HepG2 (cell line): ENCODE measurements around the gene BIRC7. TPM values are rescaled to one million over a fixed set of nuclear protein-coding genes. Genes with fewer than 3 reads are reported as not detected.

Experiments used
- ATAC-seq: fragments of 200-7000 bp; cut with Tn5 transposase; 3 replicates; pipeline ENCODE4 v1.9.1; 2020; ENCODE audit warnings: mild to moderate bottlenecking, moderate library complexity
- BruUV-seq: library from RNA; stranded (reverse); fragments of 400-500 nt; replicated peaks from 2 replicates; lab custom pipeline; 2021; lab: Mats Ljungman, UMichigan
- CTCF ChIA-PET: fragments of 300-600 bp; formaldehyde crosslinking; extraction: SDS; loops from one replicate; lab custom pipeline; 2021; ENCODE audit warnings: low total read pairs, inconsistent platforms, low intra/inter-chr PET ratio; lab: Yijun Ruan, JAX
- POLR2A ChIA-PET: fragments of 350-600 bp; sonication (Branson Sonifier 250); formaldehyde crosslinking; loops from one replicate; lab custom pipeline; 2020; ENCODE audit warnings: antibody characterized with exemption, inconsistent platforms; lab: Yijun Ruan, JAX
- DNase-seq: peaks from one replicate; pipeline ENCODE4 v3.0.0-alpha.2; 2015; ENCODE audit warnings: low spot score
- FAIRE-seq: peaks from 3 replicates; lab custom pipeline; 2011; peaks lifted over from hg19 to GRCh38; lab: Jason Lieb, UNC
- H2AFZ ChIP-seq: one replicate; pipeline ENCODE4 v1.6.1; 2011; ENCODE audit warnings: low read length, inconsistent platforms
- H3K27ac ChIP-seq: fragments of 300-600 bp; 3 replicates; pipeline ENCODE4 v1.8.0; 2011; ENCODE audit warnings: mixed run types, mild to moderate bottlenecking, mixed read lengths, low read length, inconsistent platforms; ENCODE audit not compliant: insufficient read depth; ENCODE audit errors: extremely low read length
- H3K27me3 ChIP-seq, 2 experiments: fragments of 200-600 bp in 1 of 2; 2 replicates in 1 of 2; 3 replicates in 1 of 2; pipeline versions ENCODE4 v1.6.0 to v1.8.0; 2011; ENCODE audit warnings: low read length in 2 of 2, mild to moderate bottlenecking in 2 of 2, moderate library complexity in 2 of 2, inconsistent platforms in 1 of 2; ENCODE audit not compliant: insufficient read depth in 2 of 2, control insufficient read depth in 1 of 2
- H3K36me3 ChIP-seq, 2 experiments: fragments of 200-600 bp in 1 of 2; replicated peaks in 1 of 2; 2 replicates in 1 of 2; 3 replicates in 1 of 2; pipeline versions ENCODE4 v1.5.1 to v1.8.0; 2011; ENCODE audit warnings: low read length in 2 of 2, inconsistent platforms in 1 of 2; ENCODE audit not compliant: insufficient read depth in 2 of 2, control insufficient read depth in 1 of 2
- H3K4me1 ChIP-seq: 2 replicates; pipeline ENCODE4 v1.5.1; 2012; ENCODE audit warnings: low read length, inconsistent platforms; ENCODE audit not compliant: insufficient read depth
- H3K4me2 ChIP-seq: 2 replicates; pipeline ENCODE4 v1.6.0; 2011; ENCODE audit warnings: low read depth, low read length, inconsistent platforms
- H3K4me3 ChIP-seq, 3 experiments: fragments of 200-600 bp in 1 of 3; sonication (generic), shearing (Covaris generic) in 1 of 3; replicated peaks in 1 of 3; 2 replicates each; pipeline ENCODE4 v1.5.1; 2011 to 2016; ENCODE audit warnings: low read length in 3 of 3, inconsistent platforms in 2 of 3, low read depth in 2 of 3, mild to moderate bottlenecking in 2 of 3, control low read depth in 1 of 3, mixed read lengths in 1 of 3; ENCODE audit not compliant: insufficient read depth in 1 of 3
- H3K79me2 ChIP-seq: one replicate; pipeline ENCODE4 v1.6.1; 2011; ENCODE audit warnings: low read length, inconsistent platforms; ENCODE audit not compliant: insufficient read depth
- H3K9ac ChIP-seq: 2 replicates; pipeline ENCODE4 v1.6.0; 2011; ENCODE audit warnings: mild to moderate bottlenecking, low read depth, low read length, inconsistent platforms; ENCODE audit not compliant: insufficient read depth
- H3K9me3 ChIP-seq: 2 replicates; pipeline ENCODE4 v1.5.1; 2012; ENCODE audit warnings: mild to moderate bottlenecking, low read length
- H4K20me1 ChIP-seq: 2 replicates; pipeline ENCODE4 v1.6.0; 2011; ENCODE audit warnings: inconsistent platforms, mild to moderate bottlenecking, low read length, moderate library complexity; ENCODE audit not compliant: insufficient read depth
- E2F5 ChIP-seq: sonication (generic); formaldehyde crosslinking; conservative IDR thresholded peaks from 2 replicates; pipeline ENCODE4 v1.4.0; 2020; ENCODE audit warnings: missing genetic modification reagents
- HNF4G ChIP-seq, 2 experiments: sonication (generic) in 1 of 2; formaldehyde crosslinking in 1 of 2; IDR thresholded peaks; 2 replicates each; pipeline versions ENCODE4 v1.4.0 to v1.6.1; 2011 to 2020; ENCODE audit warnings: borderline replicate concordance in 2 of 2, low read depth in 2 of 2, mild to moderate bottlenecking in 2 of 2, low read length in 1 of 2, missing genetic modification reagents in 1 of 2, moderate library complexity in 1 of 2
- MIER2 ChIP-seq: IDR thresholded peaks from 2 replicates; pipeline ENCODE4 v1.6.1; 2016; ENCODE audit warnings: missing biosample characterization, missing genetic modification reagents
- RBAK ChIP-seq: sonication (generic); formaldehyde crosslinking; IDR thresholded peaks from 2 replicates; pipeline ENCODE4 v1.5.1; 2020; ENCODE audit warnings: mild to moderate bottlenecking, missing genetic modification reagents
- YY1 ChIP-seq: IDR thresholded peaks from 2 replicates; pipeline ENCODE4 v1.6.1; 2011; ENCODE audit warnings: low read length, low read depth, moderate library complexity, mild to moderate bottlenecking; ENCODE audit not compliant: insufficient read depth, insufficient replicate concordance
- ZBTB44 ChIP-seq: sonication (generic); formaldehyde crosslinking; IDR thresholded peaks from 2 replicates; pipeline ENCODE4 v1.4.0; 2020; ENCODE audit warnings: missing genetic modification reagents
- ZKSCAN1 ChIP-seq: fragments of 150-350 bp; IDR thresholded peaks from 2 replicates; pipeline ENCODE4 v1.6.1; 2014; ENCODE audit warnings: low read length
- ZNF720 ChIP-seq: sonication (generic); formaldehyde crosslinking; IDR thresholded peaks from 2 replicates; pipeline ENCODE4 v1.4.0; 2020; ENCODE audit warnings: missing genetic modification reagents
- ZNF781 ChIP-seq: sonication (generic); formaldehyde crosslinking; IDR thresholded peaks from 2 replicates; pipeline ENCODE4 v1.5.1; 2020; ENCODE audit warnings: borderline replicate concordance, mild to moderate bottlenecking, missing genetic modification reagents; ENCODE audit errors: not compliant biosample characterization
- WGBS: methylation state at CpG from one replicate; pipeline ENCODE4 v1.1.6; 2017; ENCODE audit warnings: low lambda C conversion rate; 5-methylcytosine and 5-hydroxymethylcytosine counted together
- in situ Hi-C: cut with HindIII; loops from 2 replicates; pipeline ENCODE4 v1.10.0; 2017; ENCODE audit warnings: low pct_unique_long_range_greater_than_20kb; ENCODE audit not compliant: extremely low pct_ligation_motif_present
- intact Hi-C: fragments of 100-400 bp; cut with micrococcal nuclease; formaldehyde crosslinking; loops from one replicate; pipeline ENCODE4 v1.10.0; 2022; ENCODE audit not compliant: unreplicated experiment
- polyA plus RNA-seq, 8 experiments: library from polyadenylated mRNA; depleted of rRNA in 3 of 8; stranded (reverse) in 7 of 8; unstranded in 1 of 8; fragments of >200 nt; fragmentation: Illumina TruSeq in 4 of 8; extraction: Trizol in 4 of 8; gene quantifications; 2 replicates each; pipeline versions ENCODE4 v1.2.1 to v1.2.3, GENCODE V29; 2011 to 2016; ENCODE audit warnings: low read depth in 4 of 8, missing spikeins in 1 of 8, mixed read lengths in 1 of 8; ENCODE audit not compliant: insufficient read depth in 1 of 8
- total RNA-seq, 5 experiments: library from RNA; depleted of rRNA; stranded (reverse); fragments of >200 nt; fragmentation: Illumina TruSeq; extraction: Trizol; gene quantifications; 2 replicates each; pipeline ENCODE4 v1.2.3, GENCODE V29; 2016; ENCODE audit warnings: low read depth in 1 of 5
- TF ChIP-seq, protein P1 (sequence below): IDR thresholded peaks from 2 replicates; pipeline ENCODE4 v1.6.1; 2012; ENCODE audit warnings: low read depth, low read length, improper control_type of control experiment

The BIRC7 gene
- total and polyA plus RNA-seq, 2 of the 13 experiments (the other 11 are each of a cell fraction or from before 2014, with no cell fraction given), result 0.27 to 5.1 TPM

GRCh38 chr20:63242736-63243135, 7.0 kb downstream of the BIRC7 start:
- WGBS, result 63% methylated on average over 21 of the region's 21 CpGs

More at GRCh38 chr20:63242736-63243135, 7.0 kb downstream of the BIRC7 start:
- in situ Hi-C loops (no loop called here), intact Hi-C loops (loop anchor here (10.0 kb wide), 1 partner anchor 188 kb away; no protein-coding TSS in a partner anchor)
- Histone ChIP-seq H3K79me2 (no peaks in the 10 kb centered on the region), H3K36me3 (no peaks in the 10 kb centered on the region), H2AFZ (no peak overlapping the region), H3K27me3 (peaks cover 27 to 78% of the 10 kb centered on the region in 2 experiments), H3K4me3 (no peak overlapping the region), H3K4me2 (no peak overlapping the region), H3K4me1 (peaks cover 21% of the 10 kb centered on the region), H3K27ac (no peak overlapping the region), H3K9me3 (no peaks in the 10 kb centered on the region), H3K9ac (no peak overlapping the region), H4K20me1 (no peaks in the 10 kb centered on the region; the same call in 1 of the 2 replicates)
- ChIA-PET CTCF (no interaction called here), POLR2A (no interaction called here)
- FAIRE-seq (no peak), DNase-seq (no peak), ATAC-seq (no peak)
- BruUV-seq, result no TSS peak
- TF ChIP-seq HNF4G (IDR thresholded peaks at IDR 0.05; ENCODE audit: borderline replicate concordance, low read depth, low read length), result no peak
- no peak for TF ChIP-seq HNF4G (CRISPR knock-in tag; IDR thresholded peaks at IDR 0.05; ENCODE audit: borderline replicate concordance, low read depth)
- TF ChIP-seq ZNF720 (CRISPR knock-in tag), result no peak
- no peak for TF ChIP-seq MIER2 (CRISPR knock-in tag)
- TF ChIP-seq ZNF781 (CRISPR knock-in tag), result no peak
- no peak for TF ChIP-seq ZKSCAN1
- TF ChIP-seq RBAK (CRISPR knock-in tag), result no peak
- TF ChIP-seq YY1, result no peak
- TF ChIP-seq, protein P1, sequence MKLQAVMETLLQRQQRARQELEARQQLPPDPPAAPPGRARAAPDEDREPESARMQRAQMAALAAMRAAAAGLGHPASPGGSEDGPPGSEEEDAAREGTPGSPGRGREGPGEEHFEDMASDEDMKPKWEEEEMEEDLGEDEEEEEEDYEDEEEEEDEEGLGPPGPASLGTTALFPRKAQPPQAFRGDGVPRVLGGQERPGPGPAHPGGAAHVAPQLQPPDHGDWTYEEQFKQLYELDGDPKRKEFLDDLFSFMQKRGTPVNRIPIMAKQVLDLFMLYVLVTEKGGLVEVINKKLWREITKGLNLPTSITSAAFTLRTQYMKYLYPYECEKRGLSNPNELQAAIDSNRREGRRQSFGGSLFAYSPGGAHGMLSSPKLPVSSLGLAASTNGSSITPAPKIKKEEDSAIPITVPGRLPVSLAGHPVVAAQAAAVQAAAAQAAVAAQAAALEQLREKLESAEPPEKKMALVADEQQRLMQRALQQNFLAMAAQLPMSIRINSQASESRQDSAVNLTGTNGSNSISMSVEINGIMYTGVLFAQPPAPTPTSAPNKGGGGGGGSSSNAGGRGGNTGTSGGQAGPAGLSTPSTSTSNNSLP, result no peak
- TF ChIP-seq ZBTB44 (CRISPR knock-in tag), result no peak
- no peak for TF ChIP-seq E2F5
